Loucy (cell line): Measurements from ENCODE around the gene KLF13.

Source experiments
- H2AFZ ChIP-seq: fragments of 200-600 bp; sonication (generic); 2 replicates; pipeline ENCODE4 v1.6.0; 2016; ENCODE audit warnings: antibody characterized with exemption, mild to moderate bottlenecking, low read length, moderate library complexity
- H3F3A ChIP-seq: fragments of 200-600 bp; 2 replicates; pipeline ENCODE4 v1.6.0; 2016; ENCODE audit warnings: antibody characterized with exemption, low read depth, mild to moderate bottlenecking
- H3K27me3 ChIP-seq: fragments of 200-600 bp; sonication (generic); 2 replicates; pipeline ENCODE4 v1.6.1; 2014; ENCODE audit warnings: low read length, mild to moderate bottlenecking; ENCODE audit not compliant: insufficient read depth, poor library complexity, severe bottlenecking
- H3K36me3 ChIP-seq: fragments of 200-600 bp; sonication (generic); 2 replicates; pipeline ENCODE4 v1.6.1; 2016; ENCODE audit warnings: low read length; ENCODE audit not compliant: insufficient read depth
- H3K4me1 ChIP-seq: fragments of 200-600 bp; sonication (generic); 2 replicates; pipeline ENCODE4 v1.5.1; 2014; ENCODE audit warnings: low read length, mild to moderate bottlenecking; ENCODE audit not compliant: insufficient read depth, poor library complexity, severe bottlenecking
- H3K4me2 ChIP-seq: fragments of 200-600 bp; sonication (generic); 2 replicates; pipeline ENCODE4 v1.6.0; 2014; ENCODE audit warnings: antibody characterized with exemption, low read length, low read depth, mild to moderate bottlenecking; ENCODE audit not compliant: poor library complexity, severe bottlenecking
- H3K4me3 ChIP-seq: fragments of 200-600 bp; sonication (generic); 2 replicates; pipeline ENCODE4 v1.5.1; 2014; ENCODE audit warnings: low read length, mild to moderate bottlenecking, mixed read lengths; ENCODE audit not compliant: poor library complexity, severe bottlenecking
- H3K79me2 ChIP-seq: fragments of 200-600 bp; sonication (generic); 2 replicates; pipeline ENCODE4 v1.6.1; 2014; ENCODE audit warnings: low read length; ENCODE audit not compliant: insufficient read depth
- H3K9ac ChIP-seq: fragments of 200-600 bp; sonication (generic); 2 replicates; pipeline ENCODE4 v1.6.0; 2014; ENCODE audit warnings: mild to moderate bottlenecking, low read depth, low read length, moderate library complexity; ENCODE audit not compliant: poor library complexity, severe bottlenecking
- H3K9me2 ChIP-seq: fragments of 200-600 bp; sonication (generic); replicated peaks from 2 replicates; pipeline ENCODE4 v1.6.1; 2016; ENCODE audit warnings: low read depth, low read length, mixed read lengths
- H3K9me3 ChIP-seq: fragments of 200-600 bp; sonication (generic); 2 replicates; pipeline ENCODE4 v1.6.1; 2014; ENCODE audit warnings: mild to moderate bottlenecking, antibody characterized with exemption, low read length, low read depth; ENCODE audit not compliant: insufficient read depth
- H4K20me1 ChIP-seq: fragments of 200-600 bp; sonication (generic); 2 replicates; pipeline ENCODE4 v1.6.0; 2014; ENCODE audit warnings: antibody characterized with exemption, low read length, mild to moderate bottlenecking; ENCODE audit not compliant: insufficient read depth, poor library complexity, severe bottlenecking
- CTCF ChIP-seq: fragments of 200-600 bp; sonication (generic); conservative IDR thresholded peaks from 2 replicates; pipeline ENCODE4 v1.5.1; 2014; ENCODE audit warnings: mild to moderate bottlenecking, antibody characterized with exemption, low read length
- EZH2phosphoT487 ChIP-seq: fragments of 200-600 bp; IDR thresholded peaks from 2 replicates; pipeline ENCODE4 v1.6.1; 2018; ENCODE audit warnings: antibody characterized with exemption, mild to moderate bottlenecking, moderate library complexity, borderline replicate concordance

KLF13 gene

GRCh38 chr15:31331389-31331788 lies 4.8 kb downstream of the KLF13 start:
- Histone ChIP-seq H3K4me2 (peak overlapping the region; percentile 84), H3K4me3 (peak overlapping the region; percentile 86), H3K9me2 (no peaks in the 10 kb centered on the region), H3K9me3 (no peaks in the 10 kb centered on the region), H2AFZ (no peak overlapping the region), H3K9ac (peak overlapping the region; percentile 46), H4K20me1 (peaks cover 78% of the 10 kb centered on the region), H3K79me2 (peaks cover 84% of the 10 kb centered on the region), H3F3A (no peaks in the 10 kb centered on the region), H3K36me3 (no peaks in the 10 kb centered on the region), H3K4me1 (peaks cover 52% of the 10 kb centered on the region), H3K27me3 (no peaks in the 10 kb centered on the region)
- TF ChIP-seq CTCF (no peak), EZH2phosphoT487 (no peak)

GRCh38 chr15:31332020-31332680 lies 5.5 kb downstream of the KLF13 start:
- Histone ChIP-seq H4K20me1 (peaks cover 85% of the 10 kb centered on the region), H3K79me2 (peaks cover 91% of the 10 kb centered on the region), H3F3A (no peaks in the 10 kb centered on the region), H3K36me3 (no peaks in the 10 kb centered on the region), H3K27me3 (no peaks in the 10 kb centered on the region), H3K4me2 (peak overlapping the region; percentile 84), H3K4me1 (peaks cover 52% of the 10 kb centered on the region), H3K9me3 (no peaks in the 10 kb centered on the region), H2AFZ (no peak overlapping the region), H3K9me2 (no peaks in the 10 kb centered on the region), H3K9ac (no peak overlapping the region), H3K4me3 (peak overlapping the region; percentile 86)
- TF ChIP-seq EZH2phosphoT487 (no peak), CTCF (no peak)

GRCh38 chr15:31332681-31333071 lies 6.0 kb downstream of the KLF13 start:
- no peaks in the 10 kb centered on the region for H3K27me3 ChIP-seq
- no peak for TF ChIP-seq CTCF
- no peak for TF ChIP-seq EZH2phosphoT487
- peak overlapping the region; percentile 84 for H3K4me2 ChIP-seq
- H4K20me1 ChIP-seq = peaks cover 90% of the 10 kb centered on the region
- no peaks in the 10 kb centered on the region for H3K9me2 ChIP-seq
- no peak overlapping the region for H2AFZ ChIP-seq
- no peaks in the 10 kb centered on the region for H3K9me3 ChIP-seq
- H3K4me1 ChIP-seq = peaks cover 56% of the 10 kb centered on the region
- peaks cover 97% of the 10 kb centered on the region for H3K79me2 ChIP-seq
- no peaks in the 10 kb centered on the region for H3F3A ChIP-seq
- H3K36me3 ChIP-seq = peaks cover under 1% of the 10 kb centered on the region; the same call in 1 of the 2 replicates
- H3K9ac ChIP-seq = no peak overlapping the region
- H3K4me3 ChIP-seq = peak overlapping the region; percentile 86
